NCI-H146 treated with DMSO at 0.1 percent for 48 hours (cell line): ENCODE measurements around the gene ABCC4.

ENCODE experiments used
- DNase-seq: peaks from one replicate; lab custom pipeline; 2025; ENCODE audit not compliant: unreplicated experiment; lab: John Stamatoyannopoulos, UW

Gene ABCC4

DNA sequence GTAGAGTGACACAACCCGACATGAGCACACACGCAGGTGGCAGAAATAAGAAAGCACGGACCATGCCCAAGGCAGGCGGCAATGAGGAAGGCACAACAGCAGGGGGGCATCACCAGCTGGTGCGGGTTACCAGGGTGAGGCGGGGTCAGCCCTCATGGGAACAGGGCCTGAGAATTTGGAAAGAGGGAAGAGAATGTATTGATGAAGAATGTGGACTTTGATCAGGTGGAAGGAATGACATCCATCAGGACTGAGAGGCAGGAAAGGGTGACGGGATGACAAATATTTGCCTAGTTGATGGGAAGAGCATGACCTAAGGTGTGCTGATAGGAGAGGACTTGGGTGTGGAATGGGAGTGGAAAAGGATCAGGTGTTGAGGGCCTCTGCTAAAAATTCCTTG, 177.5 kb downstream of the ABCC4 start:
- peak; percentile 69 for DNase-seq

DNA sequence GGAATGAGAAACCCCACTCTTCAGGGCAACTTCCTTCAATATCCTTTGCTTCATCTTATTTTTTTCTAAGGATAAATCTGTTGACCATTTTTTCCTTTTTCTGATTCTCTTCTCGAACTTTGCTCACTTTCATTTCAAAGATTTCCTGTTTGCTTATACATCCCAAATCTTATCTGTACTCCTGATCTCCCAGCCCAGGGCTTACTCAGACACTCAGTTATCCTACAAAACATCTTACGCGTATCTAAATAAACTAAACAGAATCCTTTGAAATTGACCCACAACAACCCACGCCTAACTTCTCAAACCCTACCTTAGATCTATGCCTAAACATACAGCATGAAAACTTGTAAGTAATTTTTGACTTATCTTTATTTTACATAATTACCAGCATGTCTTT, 179.2 kb downstream of the ABCC4 start:
- no peak for DNase-seq

DNA sequence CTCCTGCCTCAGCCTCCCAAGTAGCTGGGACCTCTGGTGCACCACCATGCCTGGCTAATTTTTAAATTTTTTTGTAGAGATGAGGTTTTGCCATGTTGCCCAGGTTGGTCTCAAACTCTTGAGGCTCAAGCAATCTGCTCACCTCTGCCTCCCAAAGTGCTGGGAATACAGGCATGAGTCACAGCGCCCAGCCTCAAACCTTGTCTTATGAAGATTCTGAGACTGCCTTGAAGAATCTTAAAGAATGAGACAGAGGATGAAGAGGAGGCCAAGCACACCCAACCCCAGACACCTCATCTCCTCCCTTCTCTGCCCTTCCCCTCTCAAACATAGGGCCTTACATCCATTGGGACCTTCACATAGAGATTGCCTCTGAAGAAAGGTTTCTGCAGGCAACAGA, 179.7 kb downstream of the ABCC4 start:
- no peak for DNase-seq

DNA sequence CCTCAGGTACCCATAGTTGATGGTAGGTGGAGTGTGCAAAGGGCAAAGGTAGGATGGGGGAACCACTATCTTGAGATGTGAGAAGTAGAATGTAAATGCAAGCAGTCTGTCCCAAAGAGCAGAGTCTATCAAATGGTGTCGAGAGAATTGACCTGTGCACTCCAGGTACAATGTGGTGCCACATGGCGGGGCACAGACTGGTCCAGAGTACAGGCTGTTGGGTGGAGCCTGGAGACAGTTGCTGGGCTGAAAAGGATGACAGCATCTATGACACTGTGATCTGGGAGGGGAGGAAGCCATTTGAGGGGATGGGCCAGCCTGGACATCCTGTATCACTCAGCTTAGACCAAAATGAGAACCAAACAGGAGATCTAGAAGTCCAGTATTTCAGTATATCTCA, 180.6 kb downstream of the ABCC4 start:
- DNase-seq, result no peak

DNA sequence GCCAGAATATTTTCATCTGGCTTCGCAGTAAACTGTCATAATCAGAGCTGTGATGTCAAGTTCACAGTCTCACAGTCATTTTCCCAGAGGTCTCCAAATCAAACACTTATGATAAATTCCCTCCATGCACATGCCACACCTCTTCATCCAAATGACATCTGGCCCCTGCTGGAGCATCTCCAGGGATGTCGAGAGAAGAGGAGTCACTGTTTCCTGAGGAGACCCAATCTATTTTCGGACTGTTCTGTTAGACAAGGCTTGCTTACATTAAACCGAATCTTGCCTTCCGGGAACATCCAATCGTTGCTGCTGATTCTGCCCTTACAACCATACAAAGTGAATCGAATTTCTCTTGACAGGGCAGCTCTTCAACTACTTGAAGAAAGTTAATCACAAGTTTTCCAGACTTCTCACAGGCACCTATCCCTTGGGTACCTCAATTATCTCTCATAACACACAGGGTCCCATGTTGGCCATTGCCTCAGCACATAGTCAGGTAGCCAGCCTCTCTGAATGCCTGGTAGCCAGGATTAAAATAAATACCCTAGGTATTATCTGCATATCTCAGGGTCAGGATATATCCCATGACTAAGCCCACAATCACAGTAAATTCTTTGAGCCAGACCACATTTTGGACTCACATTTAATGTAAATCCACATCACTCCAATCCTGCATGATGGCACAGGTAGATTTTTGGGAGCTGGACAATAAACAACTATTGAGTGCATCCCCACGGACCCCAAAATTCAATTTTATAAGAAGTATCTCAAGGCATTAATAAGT, 182.5 kb downstream of the ABCC4 start:
- no peak for DNase-seq

DNA sequence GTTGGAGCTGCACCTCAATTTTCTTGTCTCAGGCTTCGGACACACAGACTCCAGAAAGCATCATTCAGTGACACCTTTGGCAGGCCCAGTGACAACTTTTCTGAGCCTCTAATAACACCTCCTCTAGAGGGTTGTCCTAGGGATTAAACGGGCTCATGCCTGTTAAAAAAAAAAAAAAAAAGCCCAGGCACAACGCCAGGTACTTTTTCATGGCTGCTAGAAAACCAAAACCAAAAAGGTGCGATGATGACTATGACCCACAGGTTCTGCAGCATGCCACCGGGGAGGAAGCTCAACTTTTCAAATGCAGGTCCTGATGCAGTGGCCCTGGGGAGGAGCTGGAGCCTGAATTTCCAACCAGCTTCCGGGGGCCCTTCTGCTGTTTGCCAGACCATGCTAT, 184.2 kb downstream of the ABCC4 start:
- no peak for DNase-seq

DNA sequence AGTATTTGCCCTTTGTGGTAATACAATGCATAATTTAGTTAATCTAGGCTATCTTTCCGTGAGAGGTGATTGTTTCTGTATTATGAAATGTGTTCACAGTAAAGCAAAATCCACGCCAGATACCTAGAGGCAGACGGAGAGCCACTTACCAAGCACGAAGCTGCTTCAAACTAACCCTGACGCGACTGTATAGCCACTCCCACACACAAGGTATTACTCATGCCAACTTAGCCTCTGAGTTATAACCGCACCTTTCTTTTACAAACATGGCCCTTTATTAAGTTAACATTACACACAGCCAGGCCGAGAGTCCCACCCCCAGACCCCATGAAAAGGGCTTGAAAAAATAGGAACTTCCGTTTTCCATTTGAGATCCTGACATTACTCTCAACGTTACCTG, 185.7 kb downstream of the ABCC4 start:
- peak; percentile 13 for DNase-seq

DNA sequence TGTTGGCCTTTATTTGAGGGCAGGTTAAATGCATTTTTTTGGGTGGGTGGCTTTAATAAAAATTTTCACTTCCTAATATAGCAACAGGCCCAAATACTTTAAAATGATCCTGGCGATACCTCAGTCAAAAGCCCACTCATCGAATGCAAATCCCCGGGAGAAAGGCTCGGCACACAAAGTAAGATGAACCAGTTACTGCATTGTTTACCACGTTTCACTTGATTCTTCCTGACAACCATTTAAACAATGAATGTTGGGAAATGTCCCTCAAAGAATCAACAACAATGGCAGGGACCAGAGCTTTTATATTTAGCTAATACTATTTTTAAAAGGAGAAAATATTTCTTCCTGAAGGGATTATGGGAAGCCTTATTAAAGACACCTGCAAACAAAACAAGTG, 187.7 kb downstream of the ABCC4 start:
- DNase-seq, result no peak

DNA sequence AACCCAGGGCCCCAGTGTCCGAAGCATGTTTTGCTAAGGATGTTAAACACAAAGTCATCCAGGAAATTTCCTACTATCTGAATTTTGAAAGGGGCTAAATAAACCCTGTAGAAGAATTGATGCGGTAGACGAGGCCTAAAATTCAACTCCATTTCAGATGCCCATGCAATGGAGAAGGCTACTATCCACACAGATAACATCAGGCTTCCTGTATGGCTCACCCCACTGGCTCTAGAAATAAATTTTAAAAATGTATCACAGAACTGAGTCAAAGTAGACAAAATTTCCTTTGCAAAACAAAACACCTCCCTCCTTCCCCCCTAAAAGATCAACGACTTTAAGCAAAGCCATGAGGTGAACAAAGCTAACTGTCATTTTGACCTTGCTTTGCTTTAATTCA, 188.4 kb downstream of the ABCC4 start:
- no peak for DNase-seq

DNA sequence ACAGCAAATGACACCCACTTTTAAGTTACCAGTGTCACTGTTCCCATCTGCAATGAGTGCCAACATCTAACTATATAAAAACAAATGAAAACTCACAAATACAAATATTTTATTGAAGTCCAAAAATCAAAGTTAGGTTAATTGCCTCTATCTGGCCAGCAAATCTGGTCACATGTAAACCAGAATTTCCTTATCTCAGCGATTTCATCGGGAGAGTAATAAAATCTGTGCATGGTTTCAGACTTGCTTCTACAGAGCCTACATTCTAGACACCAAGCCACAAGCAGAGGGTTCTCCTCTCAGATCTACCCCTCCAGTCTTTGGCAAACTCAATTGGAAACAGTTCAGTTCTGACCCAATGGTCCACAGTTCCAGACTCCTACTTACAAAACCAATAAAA, 189.6 kb downstream of the ABCC4 start:
- no peak for DNase-seq

DNA sequence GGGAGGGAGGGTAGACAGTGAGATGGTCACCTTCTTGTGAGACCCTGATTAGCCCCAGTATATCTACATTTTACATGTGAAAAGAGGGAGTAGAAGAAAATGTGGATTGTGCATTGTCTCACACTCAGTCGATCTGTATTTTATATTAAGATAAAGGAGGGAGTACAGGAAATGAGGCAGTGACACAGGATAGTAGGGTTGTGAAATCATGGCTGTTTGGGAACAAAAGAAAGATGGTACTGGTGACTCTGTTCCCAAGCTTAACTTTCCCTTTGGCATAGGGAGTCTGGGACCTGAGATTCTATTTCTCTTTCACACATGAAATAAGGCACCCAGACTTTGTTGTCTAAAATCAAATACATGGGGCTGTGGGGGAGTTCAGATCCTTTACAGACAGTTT, 194.7 kb downstream of the ABCC4 start:
- DNase-seq, result no peak

DNA sequence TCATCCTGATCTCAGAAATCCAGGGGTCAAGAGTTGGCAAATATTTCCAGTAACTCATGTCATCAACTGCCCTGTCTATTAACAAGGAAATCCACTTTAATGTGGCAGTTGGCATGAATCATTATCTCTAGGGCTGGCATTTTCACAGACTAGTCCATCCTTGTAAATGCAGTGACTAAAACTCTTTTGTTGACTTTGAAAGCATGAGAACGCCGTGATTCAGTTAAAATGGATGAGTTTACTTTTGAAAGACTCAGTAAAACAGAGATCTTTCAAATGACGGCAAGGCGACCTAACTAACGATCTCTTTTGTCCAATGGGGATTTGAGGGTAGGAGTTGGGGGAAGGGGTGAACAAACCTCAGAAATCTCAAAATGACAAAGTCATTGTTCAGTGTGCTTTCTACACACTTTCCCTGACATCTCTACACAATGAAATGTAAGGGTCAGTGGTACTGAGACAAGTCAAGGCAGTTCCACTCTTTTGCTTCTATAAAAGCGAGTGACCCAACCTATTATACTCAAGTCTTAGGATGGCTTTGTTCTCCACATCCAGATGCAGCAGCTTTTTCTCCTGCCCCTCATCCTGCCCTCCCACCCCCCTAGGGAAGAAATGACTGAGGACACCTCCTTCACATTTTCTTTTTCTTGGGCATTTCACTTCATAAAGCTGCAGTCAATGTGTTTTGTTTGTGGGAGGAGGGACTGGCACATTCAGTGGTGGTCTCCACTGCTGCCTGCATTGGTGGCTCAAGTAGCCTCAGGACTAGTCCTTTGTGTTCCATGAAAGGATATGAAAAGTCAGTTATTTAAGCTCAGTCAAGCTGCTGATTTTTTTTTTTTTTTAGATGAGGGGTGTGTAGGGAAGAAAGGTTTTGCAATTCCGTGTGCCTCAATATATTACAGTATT, 200.5 kb downstream of the ABCC4 start:
- DNase-seq, result no peak

DNA sequence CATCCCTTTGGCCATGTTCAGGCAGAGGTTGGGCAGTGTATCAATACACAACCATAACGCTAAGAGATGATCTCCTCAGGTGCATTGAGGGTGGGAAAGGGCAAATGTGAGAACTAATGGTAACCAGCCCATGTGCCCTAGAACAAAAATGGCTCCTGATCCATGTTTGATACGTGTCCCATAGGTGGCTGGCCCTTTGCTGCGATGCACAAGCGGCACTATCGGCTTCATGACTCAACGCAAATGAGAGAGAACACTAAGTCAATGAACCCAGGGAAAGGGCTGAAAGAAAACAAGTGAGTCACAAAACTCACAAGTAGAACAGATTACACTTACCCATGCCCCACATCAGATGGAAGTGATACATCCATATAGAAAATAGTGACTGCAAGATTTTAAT, 201.7 kb downstream of the ABCC4 start:
- DNase-seq, result no peak

DNA sequence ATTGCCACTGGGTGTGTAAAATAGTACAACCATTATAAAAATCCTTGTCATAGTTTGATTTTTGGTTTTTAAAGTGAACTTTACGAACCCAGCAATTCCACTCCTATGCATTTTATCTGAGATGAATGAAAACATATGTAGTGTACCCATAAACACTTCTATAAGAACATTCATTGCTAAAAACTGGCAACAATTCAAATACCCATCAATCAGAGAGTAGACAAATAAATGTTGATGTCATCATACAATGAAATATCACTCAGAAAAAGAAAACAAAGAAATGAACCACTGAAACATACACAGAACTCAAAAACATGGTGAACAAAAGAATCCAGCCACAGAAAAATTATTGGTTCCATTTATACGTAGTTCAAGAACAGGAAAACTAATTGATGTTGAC, 202.3 kb downstream of the ABCC4 start:
- DNase-seq, result no peak

DNA sequence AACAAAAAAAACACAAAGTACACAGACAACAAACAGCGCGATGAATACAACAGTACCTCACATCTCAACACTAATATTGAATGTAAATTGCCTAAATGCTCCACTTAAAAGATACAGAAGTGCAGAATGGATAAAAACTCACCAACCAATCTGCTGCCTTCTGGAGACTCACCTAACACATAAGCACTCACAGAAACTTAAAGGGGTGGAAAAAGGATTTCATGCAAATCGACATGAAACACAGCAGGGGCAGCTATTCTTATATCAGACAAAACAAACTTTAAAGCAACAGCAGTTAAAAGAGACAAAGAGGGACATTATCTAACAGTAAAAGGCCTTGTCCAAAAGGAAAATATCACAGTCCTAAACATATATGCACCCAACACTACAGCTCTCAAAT, 209.5 kb downstream of the ABCC4 start:
- DNase-seq, result no peak

DNA sequence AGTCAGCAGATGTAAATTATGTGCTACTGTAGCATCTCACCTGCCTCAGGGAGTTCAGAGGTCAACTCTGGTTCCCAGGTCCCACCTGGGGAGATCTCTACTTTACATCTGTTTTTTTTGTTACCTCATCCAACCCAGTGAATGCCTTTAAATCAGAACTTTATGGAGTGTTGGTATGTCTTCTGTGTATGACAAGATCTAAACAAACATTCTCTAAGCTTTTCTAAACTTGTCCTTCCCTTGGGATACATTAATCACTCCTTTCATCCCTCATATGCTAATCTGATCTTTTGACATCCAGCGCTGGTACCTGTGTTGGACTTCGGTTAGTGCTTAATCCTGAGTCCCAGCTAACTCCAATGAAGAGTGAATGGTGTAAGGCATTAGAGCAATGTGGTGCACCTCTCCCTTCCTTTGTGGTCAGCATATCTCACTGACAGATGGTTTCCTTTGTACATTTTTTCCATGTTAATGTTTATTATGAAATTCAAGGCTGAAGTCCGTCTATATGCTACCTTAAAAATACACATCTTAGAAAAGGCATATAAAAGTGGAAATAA, 213.4 kb downstream of the ABCC4 start:
- DNase-seq, result no peak

DNA sequence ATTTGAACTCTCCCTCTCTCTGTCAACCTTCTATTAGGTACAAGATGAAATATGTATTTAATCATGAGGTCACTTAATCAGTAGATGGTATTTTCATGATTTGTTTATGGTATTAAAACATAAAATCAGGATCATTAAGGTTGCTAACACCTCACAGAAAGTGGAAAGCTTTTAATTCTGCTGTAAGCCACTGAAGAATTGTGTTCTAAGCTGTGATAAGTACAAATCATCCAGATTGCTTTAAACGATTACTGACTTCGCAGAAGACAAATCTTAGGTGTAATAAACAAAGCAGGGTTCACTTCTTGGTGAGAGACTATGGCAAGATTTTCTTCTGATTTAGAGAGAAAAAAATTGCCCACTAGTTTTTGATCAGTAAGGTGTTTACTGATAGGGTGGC, 214.5 kb downstream of the ABCC4 start:
- no peak for DNase-seq

DNA sequence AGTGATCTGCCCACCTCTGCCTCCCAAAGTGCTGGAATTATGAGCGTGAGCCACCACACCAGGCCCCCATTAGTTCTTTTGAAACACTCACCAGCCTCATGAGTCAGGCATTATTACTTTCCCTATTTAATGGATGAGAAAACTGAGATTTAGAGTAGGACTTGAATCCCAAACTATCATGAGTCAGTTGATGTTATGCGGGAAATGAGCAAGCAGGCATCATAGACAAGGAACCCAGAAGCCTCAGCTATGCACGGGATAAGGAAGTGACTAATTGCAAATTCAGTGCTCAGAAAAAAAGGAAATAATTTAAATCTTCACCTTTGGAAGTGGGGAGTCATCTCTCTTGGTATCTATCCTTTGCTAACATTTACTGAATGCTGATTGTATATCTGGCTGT, 217.5 kb downstream of the ABCC4 start:
- DNase-seq, result no peak

DNA sequence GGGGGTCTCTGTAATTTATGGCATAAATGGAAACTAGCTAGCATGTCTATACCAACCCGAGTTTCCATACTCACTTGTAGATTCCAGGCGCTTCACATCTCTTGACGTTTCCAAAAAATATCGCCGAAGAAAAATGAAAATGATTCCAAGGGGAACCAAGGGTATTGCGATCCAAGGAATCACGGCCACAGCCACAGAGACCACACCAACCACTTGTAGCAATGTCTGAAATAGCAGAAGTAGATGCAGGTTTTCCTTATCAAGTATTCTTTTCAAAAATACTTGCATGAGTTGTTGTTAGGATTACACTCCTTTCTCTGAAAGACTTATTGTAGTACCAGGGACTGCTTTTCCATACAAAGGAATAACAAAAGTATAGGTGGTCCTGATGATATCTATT, 218.2 kb downstream of the ABCC4 start:
- no peak for DNase-seq

DNA sequence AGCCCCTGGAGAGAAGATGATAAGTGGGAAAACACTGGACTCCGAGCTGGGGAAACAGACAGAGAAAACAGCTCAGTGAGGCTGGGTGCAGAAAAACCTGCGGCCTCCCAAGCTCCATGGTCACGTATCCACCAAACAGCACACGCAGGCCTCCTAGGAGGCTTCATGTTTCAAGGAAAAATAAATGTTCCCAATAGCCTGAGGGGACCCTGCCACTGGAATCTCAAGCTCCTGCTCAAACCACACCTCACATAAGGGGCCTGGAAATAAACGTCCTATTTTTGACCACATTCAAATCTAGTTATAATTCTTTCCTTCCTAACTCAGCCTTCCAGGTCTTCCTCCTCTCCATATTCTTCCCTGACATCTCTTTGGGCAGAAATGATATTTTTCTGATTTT, 225.7 kb downstream of the ABCC4 start:
- no peak for DNase-seq

DNA sequence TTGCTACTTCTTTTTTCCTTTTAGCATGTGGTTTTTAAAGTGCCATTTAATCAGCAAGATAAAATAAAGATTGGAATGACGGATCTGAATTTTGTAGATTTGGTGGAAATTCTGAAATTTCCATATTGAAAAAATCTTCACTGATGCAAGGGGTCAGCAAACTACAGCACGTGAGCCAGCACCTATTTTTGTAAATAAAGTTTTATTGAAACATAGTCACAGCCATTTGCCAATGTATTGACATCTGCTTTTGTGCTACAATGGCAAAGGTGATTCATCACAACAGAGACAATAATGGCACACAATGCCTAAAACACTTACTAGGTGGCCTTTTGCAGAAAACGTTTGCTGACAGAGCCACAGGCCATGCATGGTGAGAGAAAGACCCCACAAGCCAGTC, 226.4 kb downstream of the ABCC4 start:
- no peak for DNase-seq

DNA sequence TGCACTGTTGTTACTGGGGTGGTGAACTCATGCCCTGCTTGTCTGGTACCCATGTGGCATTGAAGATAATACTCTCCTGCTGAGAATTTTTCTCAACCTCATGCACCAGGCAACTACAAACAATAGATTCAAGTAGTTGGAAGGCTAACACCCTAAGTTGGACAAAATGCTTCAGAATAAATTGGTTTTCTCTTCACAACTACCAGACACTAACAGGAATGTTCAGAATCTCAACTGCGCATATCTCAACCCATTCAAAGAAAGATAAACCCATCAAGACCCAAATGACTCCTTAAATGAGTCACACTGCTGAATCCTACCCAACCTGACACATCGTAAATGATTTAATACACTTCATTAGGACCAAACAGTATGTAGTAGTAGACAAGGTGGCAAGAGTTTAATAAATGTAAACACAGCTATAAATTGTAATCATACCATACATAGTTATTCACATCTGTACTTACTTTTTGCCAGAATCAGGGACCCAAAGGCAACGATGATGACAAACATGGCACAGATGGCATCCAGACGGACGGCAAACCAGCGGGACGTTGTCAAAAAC, 227.4 kb downstream of the ABCC4 start:
- DNase-seq, result no peak
